ENCODE measurements around the gene GRM2.

- TF ChIP-seq POLR2A (IDR thresholded peaks at IDR 0.05): no peak
- no peak for TF ChIP-seq CTCF (IDR thresholded peaks at IDR 0.05)
These were observed 3.9 kb downstream of the GRM2 start for GRCh38 chr3:51710631-51711351.
